Nucleus accumbens (tissue), 56 donors: ENCODE measurements around the gene ZNF652.
A peak's percentile ranks its signal among the peaks of the same experiment; 100 is the strongest.

Source experiments
- DNase-seq, 56 donors: peaks; one replicate each; lab custom pipeline; 2025; lab: John Stamatoyannopoulos, UW

Gene ZNF652

DNA sequence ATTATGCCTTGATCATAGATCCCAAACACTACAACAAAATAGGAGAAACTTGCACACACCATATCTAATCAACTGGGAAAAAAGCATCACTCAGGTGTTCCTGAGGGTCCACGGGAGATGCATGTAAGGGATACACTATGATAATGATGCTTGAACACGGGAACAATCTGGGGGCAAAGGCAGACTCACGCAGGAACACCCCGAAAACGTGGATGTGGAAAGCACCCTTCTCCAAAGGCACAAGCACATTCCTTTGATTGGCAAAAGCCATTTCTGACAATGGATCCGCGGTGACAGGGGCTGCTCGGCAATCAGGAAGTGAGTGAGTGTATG lies 1.3 kb downstream of the ZNF652 start:
- DNase-seq, result peak in 11 of 56 donors; percentile 18 to 50 (median 38)

DNA sequence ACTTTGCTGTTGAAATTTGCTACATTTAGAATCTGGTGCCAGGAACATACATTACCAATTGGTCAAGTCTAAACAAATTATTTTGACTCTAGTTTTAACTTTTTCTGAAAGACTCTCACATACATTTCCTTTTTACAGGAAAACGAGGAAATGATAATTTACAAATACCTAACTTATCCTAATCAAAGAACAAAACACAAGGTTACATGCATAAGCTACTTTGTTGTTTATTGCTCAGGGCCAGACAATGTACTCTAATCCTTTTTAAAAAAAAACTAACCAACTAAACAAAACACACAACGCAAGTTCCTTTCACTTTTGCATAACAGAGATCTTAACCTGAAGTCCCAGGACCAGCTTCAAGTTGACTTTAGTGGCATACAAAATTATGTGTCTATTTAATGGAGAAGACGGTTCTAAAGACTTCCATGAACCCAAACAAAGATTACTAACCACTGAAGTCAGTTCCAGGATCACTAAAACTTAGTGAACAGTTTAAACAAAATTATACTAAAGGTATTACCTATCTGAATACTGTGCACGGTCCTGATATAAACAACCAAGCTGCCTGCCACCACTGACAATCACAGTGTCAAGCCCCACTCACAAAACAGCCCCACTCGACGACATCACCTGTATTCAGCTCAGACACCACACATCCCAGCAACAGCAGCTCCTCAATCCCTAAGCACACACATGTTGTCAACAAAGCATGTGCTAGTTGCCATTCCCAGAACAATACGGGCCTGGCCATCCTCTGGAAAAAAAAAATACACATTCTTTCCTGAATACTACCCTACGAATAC lies 1.9 kb downstream of the ZNF652 start:
- no peak for DNase-seq

DNA sequence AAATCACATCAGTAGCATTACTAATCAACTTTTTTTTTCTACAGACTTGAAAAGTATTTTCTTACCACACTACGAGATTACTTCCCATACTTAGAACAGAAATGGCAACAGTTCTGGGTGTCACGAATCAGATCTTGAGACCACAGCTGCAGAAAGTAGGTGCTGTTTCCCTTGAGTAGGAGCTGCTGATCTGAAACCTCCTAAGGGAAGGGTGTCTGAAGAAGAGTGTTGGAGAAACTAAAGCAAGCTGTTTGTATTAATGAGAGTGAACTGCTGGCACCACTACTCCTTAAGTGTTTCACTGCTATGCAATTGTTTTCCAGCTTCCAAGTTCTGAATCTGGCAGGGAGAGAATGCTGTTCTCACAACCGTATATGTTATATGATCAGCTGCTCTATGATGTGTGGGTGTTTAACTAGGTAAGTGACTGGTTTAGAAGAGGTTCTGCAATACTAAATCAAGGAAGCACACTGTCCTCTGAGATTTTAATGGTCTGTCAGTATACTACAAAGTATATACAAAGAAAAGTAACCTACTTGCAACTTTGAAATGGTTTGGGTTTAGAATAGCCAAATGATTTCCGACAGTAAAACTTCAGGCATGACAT lies 3.3 kb downstream of the ZNF652 start:
- peak in 1 of 56 donors; percentile 4 for DNase-seq

DNA sequence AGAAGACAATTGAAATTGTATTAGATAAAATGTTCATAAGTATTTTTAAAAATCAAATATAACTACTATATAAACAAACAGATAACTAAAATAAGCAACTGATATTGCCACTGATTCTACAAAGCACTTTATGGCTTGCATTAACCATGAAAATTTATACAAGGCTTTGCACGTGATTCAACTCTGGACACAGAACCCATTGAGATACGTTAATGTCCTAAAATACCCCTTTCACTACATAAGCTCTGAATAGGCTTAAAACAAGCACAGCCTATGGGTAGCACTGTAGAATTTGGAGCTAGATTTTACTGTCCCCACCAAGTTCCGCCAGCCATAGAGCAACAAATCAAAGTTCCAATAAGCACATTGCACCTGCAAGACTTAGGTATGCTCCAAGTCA lies 4.5 kb downstream of the ZNF652 start:
- DNase-seq, result no peak

DNA sequence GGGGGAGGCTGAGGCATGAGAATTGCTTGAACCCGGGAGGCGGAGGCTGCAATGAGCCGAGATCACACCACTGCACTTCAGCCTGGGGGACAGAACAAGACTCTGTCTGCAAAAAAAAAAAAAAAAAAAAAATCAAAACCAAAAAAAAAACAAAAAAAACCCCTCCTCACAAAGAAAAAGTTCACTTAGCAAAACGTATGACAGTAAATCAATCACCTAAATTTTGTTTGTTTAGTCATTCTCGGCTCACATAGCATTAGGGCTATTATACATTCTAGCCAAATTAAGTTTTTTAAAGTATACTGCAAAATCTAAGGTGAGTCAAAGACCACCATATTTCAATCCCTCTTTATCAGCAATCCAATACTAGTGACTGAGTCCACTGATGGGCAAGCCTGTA lies 5.7 kb downstream of the ZNF652 start:
- DNase-seq, result no peak

DNA sequence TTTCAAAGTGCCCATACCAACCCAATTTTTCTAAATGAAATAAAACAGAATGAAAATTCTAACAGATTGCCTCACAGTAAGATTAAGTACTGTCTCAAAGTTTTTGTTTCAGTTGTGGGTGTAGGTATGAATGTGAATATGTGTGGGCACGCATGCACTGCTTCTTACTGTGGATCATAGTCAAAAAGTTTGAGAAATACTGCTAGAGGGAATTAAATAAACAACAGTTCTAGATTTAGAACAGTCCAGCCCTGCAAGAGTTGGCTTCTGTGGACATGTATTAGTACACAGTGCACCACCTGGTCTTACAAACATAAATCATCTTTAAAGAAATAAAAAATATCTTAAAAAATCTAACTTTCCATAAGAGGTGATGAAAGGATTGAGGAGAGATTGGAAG lies 8.4 kb downstream of the ZNF652 start:
- DNase-seq, result no peak

DNA sequence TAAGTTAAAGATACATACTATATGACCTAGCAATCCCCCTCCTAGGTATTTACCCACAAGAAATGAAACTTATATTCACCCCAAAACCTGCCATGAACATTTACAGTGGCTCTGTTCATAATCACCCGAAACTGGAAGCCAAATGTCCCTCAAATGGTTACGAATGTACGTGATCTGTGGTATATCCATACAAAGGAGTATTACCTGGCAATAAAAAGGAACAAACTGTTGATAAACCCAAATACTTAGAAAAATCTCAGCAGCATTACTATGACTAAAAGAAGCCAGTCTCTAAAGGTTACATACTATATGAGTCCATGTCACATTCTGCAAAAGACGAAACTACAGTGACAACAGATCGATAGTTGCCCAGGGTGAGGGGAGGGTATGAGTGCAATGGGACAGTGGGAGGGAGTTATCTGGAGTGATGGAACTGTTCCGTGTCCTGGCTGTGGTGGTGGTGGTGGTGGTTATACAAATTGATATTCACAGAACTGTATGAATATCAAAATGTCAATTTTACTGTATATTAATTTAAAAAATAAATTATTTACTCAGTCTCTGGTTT lies 9.4 kb downstream of the ZNF652 start:
- DNase-seq, result no peak

DNA sequence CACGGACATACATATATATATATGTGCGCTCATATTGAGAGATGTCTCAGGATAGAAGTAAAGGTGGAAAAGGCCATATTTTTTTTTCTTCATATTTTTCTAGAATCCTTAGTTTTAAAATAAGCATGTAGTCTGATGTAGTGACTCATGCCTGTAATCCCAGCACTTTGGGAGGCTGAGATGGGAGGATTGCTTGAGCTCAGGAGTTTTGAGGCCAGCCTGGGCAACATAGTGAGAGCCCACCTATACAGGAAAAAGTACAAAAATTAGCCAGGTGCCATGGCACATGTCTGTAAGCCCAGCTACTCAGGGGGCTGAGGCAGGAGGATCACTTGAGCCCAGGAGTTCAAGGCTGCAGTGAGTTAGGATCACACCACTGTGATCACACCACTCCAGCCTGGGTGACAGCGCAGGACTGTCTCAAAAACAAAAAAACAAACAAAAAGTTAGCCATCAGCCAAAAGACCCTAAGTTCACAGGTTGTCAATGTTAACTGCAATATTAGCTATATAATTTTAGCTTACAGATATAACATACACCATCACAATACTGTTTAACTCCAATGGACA lies 10.4 kb downstream of the ZNF652 start:
- DNase-seq, result no peak

DNA sequence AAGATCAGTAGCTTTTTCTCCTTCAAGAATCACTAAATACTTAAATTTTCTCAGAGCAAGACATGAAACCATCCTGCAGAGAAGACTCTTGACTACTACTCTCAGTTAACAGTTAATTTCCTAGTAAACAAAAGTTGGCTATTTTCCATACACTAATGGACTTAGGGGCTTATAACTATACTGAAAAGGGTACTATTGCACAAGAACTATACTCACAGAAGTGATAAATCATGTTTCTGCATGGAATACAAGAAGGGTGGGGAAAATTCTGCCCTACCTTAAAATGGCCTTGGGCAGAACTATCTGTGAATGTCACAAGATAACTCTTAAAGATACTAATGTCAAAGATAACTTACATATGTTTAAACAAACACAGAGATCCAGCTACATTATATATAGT lies 12.5 kb downstream of the ZNF652 start:
- DNase-seq, result no peak

DNA sequence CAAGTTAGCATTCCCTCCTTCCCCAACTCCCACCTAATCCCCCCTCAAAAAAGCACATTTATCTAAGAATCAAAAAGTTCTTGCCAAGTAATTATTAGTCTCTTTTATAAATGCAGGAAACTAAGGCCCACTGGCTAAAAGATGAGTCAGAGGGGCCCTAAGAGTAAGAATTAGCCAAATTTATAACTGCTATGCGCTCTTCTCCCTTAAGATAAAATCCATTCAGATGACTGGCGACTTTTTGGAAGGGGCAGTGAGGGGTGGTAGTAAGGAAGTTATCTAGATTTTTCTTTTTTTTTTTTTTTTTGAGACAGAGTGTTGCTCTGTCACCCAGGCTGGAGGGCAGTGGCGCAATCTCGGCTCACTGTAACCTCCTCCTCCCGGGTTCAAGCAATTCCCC lies 17.1 kb downstream of the ZNF652 start:
- DNase-seq, result no peak

DNA sequence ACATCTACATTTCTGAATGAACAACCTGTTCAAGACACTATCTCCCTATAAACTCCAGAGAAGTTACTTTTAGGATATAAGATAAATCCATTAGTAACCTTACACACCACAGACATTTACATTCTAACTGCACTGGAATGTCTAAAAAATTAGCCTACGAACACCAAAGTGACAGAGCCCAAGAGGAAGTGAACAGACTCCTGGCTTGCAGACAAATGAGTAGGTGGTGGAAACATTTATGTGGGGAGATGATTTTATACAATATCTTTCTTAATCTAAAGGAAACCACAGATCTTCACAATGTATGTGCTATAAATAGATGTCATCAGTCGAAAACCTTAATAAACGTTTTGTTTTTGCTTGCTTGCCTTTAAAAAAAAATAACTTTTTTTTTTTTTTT lies 18.8 kb downstream of the ZNF652 start:
- DNase-seq, result no peak

DNA sequence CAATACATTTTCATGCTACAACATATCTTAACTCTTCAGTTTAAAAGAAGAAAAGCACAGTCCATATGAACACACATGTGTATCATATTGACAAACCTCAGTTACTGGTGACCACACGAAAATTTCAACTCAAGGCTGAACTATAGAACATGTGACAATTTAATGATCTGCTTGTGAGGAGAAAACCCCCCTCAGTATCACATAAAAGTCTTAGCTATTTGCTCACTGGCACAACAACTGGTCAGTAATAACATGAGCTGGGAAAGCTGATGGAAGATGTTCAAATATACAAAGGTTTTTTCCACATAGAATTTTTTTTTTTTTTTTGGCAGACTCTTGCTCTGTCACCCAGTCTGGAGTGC lies 19.5 kb downstream of the ZNF652 start:
- no peak for DNase-seq

DNA sequence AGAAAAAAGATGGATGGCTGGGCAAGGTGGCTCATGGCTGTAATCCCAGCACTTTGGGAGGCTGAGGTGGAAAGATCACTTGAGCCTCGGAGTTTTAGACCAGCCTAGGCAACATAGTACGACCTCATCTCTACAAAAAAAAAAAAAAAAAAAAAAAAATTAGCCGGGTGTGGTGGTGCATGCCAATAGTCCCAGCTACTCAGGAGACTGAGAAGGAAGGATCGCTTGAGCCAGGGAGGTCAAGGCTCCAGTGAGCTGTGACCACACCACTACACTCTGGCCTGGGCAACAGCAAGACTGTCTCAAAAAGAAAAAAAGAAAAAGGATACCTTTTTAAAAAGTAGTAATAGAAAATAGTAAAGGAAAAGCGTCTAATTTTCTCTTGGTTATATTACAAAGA lies 20.7 kb downstream of the ZNF652 start:
- no peak for DNase-seq

DNA sequence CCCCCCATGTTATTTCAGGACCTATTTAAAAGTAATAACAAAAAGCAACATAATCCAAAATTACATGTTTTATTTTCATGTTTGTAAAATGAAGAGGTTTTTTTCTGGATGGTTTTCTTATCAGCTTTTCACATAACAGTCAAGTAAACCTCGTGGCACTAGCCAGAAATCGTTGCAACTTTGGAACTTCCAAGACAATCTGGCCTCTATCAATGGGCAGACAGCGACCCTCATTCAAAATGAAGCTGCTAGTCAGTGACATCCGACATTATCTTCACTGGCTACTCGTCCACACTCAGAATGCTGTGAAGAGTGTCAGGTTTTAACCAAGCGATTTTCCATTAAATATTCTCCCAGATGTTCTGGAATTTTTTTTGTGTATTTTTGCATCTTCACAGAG lies 22.7 kb downstream of the ZNF652 start:
- DNase-seq, result no peak

DNA sequence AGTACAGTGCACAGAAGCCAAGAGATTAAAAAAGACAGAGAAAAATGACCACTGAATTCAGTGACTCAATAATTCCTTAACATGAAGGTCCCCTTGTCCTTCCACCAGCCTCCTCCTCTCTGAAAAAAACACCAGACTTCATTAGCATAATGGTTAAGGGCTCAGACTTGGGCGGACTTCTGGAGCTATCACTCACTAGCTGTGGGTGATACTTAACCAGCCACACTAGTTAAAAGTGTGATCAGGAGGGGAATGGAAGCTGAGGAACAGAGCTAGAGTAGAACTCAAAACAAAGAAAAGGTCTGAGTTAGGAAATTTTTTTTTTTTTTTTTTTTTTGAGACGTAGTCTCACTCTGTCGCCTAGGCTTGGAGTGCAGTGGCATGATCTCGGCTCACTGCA lies 23.2 kb downstream of the ZNF652 start:
- no peak for DNase-seq

DNA sequence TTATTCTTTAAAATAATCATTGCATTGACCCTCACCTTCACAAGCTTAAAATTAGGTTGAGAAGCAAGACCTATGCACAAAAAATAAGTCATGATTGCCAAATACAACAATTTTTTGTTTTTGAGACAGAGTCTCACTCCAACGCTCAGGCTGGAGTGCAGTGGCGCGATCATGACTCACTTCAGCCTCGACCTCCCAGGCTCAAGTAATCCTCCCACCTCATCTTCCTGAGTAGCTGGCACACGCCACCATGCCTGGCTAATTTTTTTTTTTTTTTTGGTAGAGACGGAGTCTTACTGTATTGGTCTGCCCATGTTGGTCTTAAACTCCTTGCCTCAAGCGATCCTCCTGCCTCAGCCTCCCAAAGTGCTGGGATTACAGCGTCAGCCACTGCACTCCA lies 24.2 kb downstream of the ZNF652 start:
- no peak for DNase-seq

DNA sequence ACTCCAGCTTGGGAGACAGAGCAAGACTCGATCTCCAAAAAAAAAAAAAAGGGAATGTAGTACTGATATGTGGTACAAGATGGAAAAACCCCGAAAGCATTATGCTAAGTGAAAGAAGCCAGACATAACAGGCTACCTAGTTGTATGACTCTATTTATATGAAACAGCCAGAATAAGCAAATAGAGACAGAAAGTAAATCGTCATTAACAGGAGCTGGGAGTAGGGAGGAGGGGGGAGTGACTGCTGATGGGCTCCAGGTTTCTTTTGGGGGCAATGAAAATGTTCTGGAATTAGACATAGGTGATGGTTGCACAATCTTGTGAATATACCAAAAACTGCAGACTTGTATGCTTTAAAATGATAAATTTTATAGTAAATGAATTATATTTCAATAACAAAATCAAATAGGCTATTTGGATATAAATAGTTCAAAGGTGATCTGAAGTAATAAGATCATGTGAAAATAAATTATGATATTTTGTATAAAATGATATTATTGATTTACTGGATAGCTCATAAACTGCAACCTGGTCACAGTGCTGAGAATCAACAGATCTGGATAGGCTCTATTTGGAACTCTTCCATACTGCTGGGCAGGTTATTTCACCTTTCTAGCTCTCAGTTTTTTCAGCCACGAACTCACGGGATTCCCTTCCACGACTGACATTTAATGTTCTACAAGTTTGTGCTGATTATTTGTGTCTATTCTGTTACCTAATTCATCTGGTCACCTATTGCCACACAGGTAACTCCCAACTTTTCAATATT lies 27.1 kb downstream of the ZNF652 start:
- DNase-seq, result no peak

DNA sequence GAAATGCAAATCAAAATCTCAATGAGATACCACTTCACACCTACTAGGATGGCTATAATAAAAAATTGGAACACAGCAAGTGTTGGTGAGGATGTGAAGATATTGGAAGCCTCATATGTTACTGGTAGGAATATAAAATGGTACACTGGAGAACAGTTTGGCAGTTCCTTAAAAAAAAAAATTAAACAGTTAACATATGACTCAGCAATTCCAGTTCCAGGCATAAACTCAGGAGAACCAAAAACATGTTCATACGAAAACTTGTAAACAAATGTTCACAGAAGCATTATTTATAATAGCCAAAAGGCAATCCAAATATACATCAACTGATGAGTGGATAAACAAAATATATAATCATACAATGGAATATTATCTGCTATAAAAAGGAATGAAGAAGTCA lies 28.2 kb downstream of the ZNF652 start:
- DNase-seq, result no peak

DNA sequence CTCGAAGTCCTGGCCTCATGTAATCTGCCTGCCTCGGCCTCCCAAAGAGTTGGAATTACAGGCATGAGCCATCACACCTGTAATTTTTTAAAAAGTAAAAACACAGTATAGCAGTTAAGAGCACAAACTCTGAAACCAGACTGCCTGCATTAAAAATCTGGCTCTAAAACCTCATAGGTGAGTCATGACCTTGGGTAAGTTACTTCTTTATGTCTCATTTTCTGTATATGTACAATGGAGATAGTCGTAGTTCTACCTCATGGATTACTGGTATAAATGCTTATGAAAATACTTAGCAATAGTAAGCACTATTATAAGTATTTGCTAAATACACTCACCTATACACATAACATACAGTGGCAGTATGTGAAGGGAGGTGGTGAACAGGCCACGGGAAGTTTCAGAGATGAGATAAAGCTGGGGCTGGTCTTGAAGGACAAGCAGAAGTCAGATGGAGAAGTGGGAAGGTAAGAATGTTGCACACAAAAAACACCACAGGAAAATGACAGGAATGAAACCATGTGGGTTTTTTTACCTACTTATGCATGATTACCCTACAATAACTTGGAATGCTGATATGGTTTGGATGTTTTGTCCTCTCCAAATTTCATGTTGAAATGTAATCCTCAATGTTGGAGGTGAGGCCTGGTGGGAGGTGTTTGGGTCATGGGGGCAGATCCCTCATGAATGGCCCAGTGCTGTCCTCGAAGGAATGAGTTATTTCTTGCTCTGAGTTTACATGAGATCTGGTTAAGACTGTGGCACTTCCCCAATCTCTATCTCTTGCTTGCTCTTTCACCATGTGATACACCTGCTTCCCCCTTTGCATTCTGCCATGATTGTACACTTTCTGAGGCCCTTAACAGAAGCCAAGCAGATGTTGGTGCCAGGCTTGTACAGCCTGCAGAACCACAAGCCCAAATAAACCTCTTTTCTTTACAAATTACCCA lies 33.9 kb downstream of the ZNF652 start:
- DNase-seq, result no peak

DNA sequence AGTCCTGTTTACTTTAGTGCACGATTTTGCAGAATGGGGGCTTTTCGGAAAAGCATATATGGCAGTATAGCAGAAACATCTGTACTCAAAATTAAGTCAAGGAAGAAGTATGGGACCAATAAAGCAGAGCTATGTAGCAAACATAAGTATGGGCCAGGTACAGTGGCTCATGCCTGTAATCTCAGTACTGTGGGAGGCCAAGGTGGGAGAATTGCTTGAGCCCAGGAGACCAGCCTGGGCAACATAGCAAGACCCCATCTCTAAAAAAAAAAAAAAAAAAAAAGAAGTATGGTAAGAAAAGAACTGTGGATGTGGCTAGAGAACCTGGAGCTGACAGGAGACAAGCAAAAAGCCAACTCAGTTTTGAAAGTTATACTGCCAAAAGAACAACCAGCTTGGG lies 36.1 kb downstream of the ZNF652 start:
- no peak for DNase-seq
